NAMALWA (cell line): Measurements from ENCODE around the gene PPP1R16B.
A peak's percentile ranks its signal among the peaks of the same experiment; 100 is the strongest.
"Not testable (repeated sequence)": the region's sequence is repeated elsewhere in the genome, so short reads cannot be mapped to it uniquely, and the experiment has no call there.

Experiments used
- DNase-seq: peaks from one replicate; pipeline ENCODE4 v3.0.0-alpha.2; 2015; ENCODE audit warnings: low spot score

The PPP1R16B gene

GRCh38 chr20:38935285-38935684 is 129.8 kb downstream of the PPP1R16B start:
- peak; percentile 32 for DNase-seq

- DNase-seq: no peak
These were observed 130.5 kb downstream of the PPP1R16B start for GRCh38 chr20:38935967-38936407.

- DNase-seq: no peak
These were observed 131.5 kb downstream of the PPP1R16B start for GRCh38 chr20:38937000-38937399.

GRCh38 chr20:38937978-38938473 is 132.5 kb downstream of the PPP1R16B start:
- no peak for DNase-seq

GRCh38 chr20:38939686-38940085 is 134.2 kb downstream of the PPP1R16B start:
- DNase-seq: no peak

GRCh38 chr20:38940644-38941043 is 135.1 kb downstream of the PPP1R16B start:
- no peak for DNase-seq

GRCh38 chr20:38941726-38942389 is 136.4 kb downstream of the PPP1R16B start:
- no peak for DNase-seq

GRCh38 chr20:38945012-38945411 is 139.5 kb downstream of the PPP1R16B start:
- no peak for DNase-seq

- no peak for DNase-seq
These were observed 141.3 kb downstream of the PPP1R16B start for GRCh38 chr20:38946836-38947235.

GRCh38 chr20:38947931-38948362 is 142.4 kb downstream of the PPP1R16B start:
- DNase-seq: no peak

GRCh38 chr20:38950254-38950653 is 144.8 kb downstream of the PPP1R16B start:
- no peak for DNase-seq

- DNase-seq: no peak
These were observed 146.1 kb downstream of the PPP1R16B start for GRCh38 chr20:38951611-38952010.

- no peak for DNase-seq
These were observed 146.7 kb downstream of the PPP1R16B start for GRCh38 chr20:38952153-38952552.

GRCh38 chr20:38953630-38954340 is 148.3 kb downstream of the PPP1R16B start:
- no peak for DNase-seq

GRCh38 chr20:38957235-38957876 is 151.9 kb downstream of the PPP1R16B start:
- DNase-seq: no peak

- no peak for DNase-seq
These were observed 152.5 kb downstream of the PPP1R16B start for GRCh38 chr20:38957915-38958485.

GRCh38 chr20:38960187-38960687 is 154.7 kb downstream of the PPP1R16B start:
- DNase-seq: not testable (repeated sequence)

- no peak for DNase-seq
These were observed 156.1 kb downstream of the PPP1R16B start for GRCh38 chr20:38961530-38962043.

- peak; percentile 97 for DNase-seq
These were observed 156.8 kb downstream of the PPP1R16B start, which contains the start of gene DHX35 for GRCh38 chr20:38962044-38962927. Gene DHX35, plus strand, starts transcription at chr20:38962344. Its CDS starts 24 bp downstream, at chr20:38962368.

- no peak for DNase-seq
These were observed 157.5 kb downstream of the PPP1R16B start for GRCh38 chr20:38962928-38963401.

GRCh38 chr20:38963745-38964144 is 158.2 kb downstream of the PPP1R16B start:
- DNase-seq: no peak
